NCI-H146 (cell line): Measurements from ENCODE around the gene CAMK1G.
A peak's percentile ranks its signal among the peaks of the same experiment; 100 is the strongest.

ENCODE experiments used
- DNase-seq: peaks from one replicate; lab custom pipeline; 2025; lab: John Stamatoyannopoulos, UW

Gene CAMK1G

DNA sequence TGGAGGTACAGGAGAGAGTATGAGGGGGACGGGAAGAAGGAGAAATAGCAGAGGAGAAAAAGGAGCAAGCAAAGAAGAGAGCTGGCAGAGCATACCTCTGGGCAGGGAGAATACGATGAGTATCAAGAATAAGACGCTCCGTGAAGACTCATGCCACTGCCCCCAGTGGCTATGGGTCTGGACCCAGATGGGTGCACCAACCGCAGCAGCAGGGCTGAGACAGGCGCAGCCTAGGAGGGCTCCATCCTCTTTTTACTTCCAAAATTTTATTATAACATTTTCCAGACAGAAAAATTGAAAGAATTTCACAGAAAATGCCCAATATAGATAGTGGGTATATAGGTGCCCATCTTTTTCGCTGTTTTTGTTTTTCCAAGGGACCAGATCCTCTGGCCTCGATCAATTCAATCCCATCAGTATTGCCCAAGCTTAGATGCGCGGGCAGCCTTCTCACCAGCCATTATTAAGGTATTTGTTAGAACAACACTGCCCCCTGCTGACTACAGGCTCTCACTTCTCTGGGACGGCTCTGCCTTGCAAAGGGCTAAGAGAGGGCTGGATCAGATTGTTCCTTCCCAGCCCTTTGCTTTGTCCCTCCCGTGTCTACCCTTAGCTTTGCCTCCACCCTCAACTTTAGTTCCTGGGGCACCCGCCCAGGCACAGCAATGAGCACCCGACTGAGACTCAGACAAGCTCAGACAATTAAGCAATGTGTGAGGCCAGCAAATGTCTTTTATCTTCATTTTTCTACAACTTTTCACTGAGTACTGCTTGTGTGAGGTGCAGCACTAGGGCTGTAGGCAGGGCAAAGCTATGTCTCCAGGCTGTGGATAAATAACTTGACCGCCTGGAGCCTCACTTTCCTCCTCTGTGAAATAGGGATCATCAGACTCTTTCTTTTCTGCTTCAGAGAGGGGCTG is 17.5 kb upstream of the CAMK1G start:
- DNase-seq: peak; percentile 86

DNA sequence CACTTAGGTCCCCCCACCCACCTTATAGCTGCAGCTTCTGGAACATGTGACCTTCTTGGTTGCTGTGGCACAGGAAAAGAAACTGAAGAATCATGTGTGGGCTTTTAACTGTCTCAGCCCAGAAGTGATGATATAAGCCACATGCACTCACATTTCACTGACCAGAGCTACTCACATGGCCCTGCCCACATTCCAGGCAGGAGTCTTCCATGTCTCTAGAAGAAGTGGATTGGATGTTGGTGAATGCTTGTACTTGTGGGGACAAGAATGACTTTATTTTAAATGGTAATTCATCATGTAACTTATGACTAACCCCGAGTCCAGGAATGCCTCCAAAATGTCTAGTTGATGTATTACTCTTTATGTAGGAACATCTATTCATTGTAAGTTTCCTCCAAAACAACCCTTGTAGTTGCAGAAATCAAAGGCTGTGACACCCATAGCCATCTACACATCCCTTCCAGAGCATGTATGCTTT is 15.8 kb upstream of the CAMK1G start:
- no peak for DNase-seq

DNA sequence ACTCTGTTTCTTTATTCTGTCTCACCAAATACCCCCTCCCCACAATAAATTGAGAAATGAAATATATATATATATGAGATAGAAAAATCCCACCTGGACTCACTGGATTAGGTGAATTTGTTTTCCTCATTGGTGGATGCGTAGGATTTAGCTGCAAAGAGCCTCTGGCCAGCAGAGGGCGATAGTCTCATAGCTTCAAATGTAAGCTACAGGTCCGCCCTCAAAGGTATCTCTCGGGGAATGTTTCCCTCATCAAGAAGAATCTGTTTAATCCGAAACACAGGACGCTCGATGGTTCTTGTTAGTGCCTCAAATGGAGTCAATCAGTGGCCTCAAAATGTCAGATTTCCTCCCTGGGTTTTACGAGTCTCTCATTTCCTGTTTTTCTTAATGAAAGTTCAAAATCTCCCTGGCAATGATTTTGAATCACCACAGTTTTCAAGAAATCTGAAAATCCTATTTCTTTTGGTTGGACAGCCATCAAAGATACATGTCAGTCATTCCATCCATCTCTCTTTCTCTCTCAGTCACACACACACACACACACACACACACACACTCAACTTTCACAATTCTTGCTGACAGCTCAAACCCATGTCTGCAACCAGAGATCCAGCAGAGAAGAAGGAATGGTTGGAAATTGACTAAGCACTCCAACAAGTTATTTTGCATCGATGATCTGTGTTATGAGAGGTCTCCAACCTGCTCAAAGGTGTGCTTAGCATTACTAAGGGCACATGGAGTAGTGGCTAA is 13.9 kb upstream of the CAMK1G start:
- peak; percentile 75 for DNase-seq

DNA sequence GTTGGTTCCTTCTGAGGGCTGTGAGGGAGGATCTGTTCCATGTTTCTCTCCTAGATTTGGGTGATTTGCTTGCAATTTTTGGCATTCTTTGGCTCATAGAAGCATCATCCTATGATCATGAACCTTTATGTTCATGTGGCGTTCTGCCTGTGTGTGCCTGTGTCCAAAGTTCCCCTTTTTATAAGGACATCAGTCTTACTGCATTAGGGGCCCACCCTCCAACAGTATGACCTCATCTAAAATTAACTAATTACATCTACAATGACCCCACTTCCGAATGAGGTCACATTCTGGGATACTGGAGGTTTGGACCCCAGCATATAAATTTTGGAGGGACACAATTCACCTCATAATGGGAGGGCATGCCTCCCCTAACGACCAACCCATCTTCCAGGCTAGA is 12.8 kb upstream of the CAMK1G start:
- DNase-seq: no peak

DNA sequence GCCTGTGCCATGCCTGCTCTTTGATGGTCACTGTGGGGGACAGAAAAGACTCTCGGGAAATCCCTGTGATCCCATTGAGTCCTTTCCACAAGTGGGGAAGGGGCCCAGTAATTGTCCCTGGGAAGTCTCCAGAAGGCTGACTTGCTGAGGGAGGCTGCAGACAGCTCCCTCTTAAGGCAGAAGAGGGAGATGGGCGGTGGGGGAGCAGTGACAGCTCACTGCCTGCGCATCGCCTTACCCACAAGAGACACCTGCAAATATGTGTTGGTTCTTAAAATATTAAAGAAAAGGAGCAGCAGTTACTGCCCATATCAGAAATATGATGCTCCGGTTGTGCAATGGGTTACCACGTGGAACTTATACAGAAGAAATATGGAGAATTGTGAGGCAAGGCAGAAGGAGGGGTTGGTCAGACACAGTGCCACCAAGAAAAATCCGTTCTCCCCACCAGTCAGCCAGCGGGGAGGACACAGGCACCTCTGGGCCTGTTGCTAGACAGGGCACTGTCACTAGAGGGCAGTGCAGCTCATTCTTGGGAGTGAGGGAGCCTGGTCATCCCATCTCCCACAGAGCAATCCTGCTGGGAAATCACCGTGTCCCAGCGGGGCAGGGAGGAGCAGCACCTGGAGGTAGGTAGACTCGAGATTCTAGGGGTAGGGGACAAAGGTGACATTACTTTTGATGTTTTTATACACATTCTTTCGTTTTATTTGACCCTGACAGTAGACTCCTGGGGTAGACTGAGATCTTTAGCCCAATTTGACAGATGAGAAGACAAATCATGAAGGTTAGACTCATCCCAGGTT is 6.9 kb upstream of the CAMK1G start:
- peak; percentile 81 for DNase-seq

DNA sequence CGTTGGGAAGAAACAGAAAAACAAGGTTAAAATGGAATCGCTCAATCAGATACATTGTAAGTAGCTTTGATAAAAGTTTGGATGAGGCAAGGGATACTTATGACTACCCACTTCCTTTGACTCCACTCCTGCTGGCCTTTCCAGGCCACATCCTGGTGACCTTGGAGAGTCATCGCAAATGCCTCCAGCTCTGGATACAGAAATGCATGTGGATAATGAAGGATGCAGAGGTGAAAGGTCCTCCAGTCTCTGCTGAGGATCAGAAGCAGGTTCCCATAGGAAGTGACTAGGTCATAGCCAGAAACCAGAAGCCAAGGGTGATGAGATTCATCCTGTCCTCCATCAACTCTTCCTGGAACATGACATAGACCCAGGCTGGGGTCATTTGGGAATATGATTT is 6.2 kb upstream of the CAMK1G start:
- DNase-seq: no peak

DNA sequence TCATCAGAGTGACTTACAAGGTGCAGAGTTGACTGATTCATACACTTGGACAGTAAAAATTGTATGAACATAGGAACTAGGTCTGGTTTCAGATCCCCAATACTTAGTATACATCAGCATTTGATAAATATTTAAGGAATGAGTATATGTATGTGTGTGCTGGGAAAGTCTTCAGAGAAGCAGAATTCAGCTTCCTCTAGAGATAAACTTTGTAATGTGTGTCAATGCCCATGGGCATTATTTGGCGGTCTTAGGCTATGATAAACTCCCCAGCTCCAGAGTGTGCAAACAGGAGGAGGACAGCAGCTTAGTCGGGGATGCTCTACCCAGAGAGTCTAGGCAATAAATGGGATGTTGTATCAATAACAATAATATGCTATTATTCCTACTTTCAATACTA is 2.9 kb upstream of the CAMK1G start:
- no peak for DNase-seq

DNA sequence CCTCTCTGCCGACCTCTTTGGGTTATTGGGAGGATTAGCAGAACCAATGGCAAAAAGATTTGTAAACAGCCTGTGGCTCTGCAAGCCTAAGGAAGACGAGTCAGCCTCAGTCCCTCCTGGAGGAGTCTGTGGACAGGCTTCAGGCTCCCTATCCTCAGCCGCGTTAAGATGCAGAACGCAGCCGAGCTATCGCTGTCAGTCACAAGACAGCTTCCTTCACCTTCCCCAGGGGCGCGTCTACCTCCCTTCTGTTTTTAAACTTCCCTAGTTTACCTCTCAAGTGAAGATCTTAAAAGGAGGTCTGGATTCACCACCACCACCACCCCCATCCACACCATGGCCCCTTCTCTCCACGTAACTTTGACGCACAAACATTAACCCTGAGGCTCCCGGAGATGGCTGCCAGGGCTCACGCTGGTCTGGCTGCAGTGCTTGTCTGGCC is 738 bp downstream of the CAMK1G start:
- DNase-seq: no peak

DNA sequence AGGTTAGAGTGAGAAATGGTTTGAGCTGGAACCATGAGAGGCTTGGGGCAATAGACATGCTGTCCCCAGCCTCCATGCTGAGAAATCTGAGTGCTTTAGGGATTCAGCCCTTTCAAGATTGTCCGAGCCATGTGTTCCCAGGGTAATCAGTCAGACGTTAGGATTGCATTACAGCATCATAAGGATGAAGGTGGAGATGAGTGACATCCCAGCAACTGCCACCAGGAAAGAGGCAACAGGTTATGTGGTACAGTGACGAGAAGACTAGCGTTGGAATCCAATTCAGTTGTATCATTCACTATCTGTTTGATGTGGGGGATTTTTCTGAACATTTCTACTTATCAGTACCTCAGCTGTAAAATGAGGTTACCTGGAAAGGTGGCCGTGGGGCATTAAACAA is 1.7 kb downstream of the CAMK1G start:
- DNase-seq: peak; percentile 8

DNA sequence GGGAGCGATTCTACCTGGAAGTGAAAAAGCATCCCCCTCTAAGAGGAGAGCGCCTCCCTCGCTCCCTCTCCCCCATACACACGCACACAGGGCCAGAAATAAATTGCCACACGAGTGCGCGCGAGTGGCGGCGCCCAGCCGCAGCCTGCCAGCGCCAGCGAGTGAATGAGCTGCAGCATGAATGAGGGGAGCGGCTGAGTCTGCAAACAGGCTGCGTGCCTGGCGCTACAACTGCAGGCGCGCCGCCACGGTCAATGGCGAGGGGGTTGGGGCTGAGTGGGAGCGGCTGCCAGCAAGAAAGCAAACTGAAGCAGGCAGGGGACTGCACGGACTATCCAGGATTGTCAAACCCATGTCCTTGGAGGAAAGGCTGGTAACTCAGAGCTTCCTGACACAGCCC is 2.2 kb downstream of the CAMK1G start:
- DNase-seq: peak; percentile 41

DNA sequence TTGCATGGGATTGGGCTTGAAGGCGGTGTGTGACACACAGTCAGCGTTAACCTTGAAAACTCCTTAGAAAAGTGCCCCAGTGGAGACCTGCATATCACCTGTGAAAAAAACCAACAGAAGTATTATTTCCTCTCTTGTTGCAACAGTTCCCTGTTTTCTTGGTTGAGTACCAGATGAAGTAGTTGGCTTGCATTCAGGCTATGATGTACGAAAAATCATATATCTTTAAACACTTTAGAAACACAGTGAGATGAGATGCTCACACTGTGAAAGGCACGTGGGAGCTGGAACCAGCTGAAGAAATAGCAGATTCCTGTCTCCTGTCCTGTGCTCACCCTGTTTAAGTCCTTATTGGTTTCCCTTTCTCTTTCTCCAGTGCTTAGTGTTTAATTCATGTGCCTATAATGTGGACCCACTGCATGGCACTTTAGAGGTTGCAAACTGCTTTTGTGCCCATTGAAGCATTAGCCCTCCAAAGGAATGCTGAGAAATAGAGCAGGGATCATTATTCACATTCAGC is 2.8 kb downstream of the CAMK1G start:
- no peak for DNase-seq

DNA sequence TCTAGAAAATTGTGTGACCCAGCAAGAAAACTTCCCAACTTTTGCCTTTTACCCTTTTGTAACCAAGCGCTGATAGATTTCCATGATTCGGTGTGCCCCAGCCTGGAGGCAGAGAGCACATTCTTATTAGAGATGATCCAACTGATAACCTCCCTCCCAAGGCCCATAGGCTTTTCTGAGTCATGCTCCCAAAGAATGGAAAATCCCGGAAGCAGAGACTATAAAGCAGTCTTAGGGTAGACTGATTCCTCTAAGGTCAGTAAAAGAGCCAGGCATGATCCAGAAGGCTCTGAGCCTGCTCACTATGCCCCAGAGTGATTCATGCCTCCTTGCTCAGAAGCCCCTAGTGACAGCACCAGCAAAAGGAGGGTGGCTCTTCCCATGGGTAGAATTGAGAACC is 4.3 kb downstream of the CAMK1G start:
- DNase-seq: no peak

DNA sequence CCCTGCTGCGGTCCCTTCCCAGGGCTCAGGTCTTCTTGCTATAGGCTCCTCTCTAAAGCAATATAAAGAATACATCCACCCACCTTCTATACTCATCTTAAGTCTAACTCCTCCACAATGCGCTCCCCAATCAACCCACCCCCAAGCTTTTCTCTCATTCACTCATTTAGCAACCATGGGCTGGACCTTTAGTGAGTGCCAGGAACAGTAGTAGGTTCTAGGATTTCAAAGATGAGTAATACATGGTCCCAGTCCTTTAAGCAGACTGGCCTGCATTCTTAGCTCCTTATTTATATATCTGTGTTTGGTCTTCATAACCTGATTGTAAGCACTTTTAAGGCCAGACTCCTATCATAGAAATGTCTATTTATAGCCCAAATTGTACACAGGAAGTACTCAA is 5.9 kb downstream of the CAMK1G start:
- DNase-seq: no peak

DNA sequence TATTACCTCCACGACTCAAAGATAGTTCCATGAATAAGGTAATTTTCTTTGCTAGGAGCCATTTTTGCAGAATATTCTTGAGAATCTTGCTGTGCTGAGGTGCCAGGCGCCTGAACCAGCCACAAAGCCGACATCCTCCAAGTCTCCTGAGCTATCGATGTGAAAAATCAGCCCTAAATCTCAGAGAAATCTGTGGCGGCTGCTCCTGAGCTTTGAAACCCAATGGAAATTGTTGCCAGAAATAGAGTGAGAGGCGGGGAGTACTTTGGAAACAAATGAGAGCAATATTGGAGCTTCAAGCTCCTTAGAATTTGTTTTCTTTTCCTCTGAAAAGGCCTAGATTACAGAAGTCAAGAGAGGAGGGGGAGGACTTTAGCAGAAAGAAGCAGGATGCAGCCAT is 6.3 kb downstream of the CAMK1G start:
- no peak for DNase-seq

DNA sequence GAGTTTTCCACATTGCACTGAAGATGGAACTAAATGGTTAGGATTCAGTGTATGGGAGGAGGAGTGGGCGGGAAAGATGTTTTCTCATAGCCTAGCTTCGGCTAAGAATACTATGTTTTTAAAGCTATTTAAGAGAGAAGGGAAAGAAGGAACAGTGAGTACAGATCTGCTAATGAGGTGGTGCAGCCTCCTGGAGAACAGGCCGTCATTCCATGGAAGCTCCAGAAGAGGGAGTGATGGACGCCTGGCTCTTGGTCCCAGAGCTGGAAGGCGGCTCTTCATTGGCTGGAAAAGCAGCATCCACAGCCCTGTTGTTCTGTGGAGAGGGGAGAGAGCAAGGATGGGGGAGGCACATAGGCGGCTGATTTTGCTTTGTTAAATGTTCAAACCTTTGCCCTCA is 6.9 kb downstream of the CAMK1G start:
- DNase-seq: peak; percentile 14

DNA sequence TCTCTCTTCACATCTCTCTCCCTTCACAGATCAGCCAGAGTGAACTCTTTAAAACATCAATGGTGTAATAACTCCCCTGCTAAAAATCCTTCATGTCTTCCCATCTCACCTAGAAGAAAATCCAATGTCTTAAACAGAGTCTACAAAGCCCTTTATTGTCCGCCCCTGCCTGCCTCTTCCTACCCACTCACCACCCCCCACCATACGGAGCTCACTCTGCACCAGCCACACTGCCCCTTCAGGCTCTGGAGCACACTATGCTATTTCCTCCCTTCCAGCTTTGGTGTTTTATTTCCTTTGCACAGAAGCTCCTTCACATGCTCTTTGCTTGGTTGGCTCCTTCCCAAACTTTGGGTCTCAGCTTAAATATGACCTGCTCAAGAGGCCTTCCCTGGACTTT is 10.2 kb downstream of the CAMK1G start:
- no peak for DNase-seq

DNA sequence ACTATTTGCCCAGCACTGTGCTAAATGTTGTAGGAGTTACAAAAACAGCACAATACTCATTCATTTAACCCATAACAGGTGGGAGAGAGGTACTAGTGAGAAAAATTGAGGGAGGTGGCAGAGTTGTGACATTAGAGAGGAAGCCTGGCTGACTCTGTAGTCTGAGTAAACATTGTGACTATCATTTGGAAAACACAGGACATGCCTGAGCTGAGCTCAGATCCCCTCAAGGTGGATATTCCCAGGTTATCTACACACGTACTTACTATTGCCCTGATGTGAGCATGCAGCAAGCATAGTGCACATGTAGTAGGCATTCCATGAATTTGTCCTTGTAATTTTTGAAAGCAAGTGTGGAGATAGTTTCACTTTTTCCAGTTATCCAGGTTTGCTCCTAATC is 10.9 kb downstream of the CAMK1G start:
- DNase-seq: no peak

DNA sequence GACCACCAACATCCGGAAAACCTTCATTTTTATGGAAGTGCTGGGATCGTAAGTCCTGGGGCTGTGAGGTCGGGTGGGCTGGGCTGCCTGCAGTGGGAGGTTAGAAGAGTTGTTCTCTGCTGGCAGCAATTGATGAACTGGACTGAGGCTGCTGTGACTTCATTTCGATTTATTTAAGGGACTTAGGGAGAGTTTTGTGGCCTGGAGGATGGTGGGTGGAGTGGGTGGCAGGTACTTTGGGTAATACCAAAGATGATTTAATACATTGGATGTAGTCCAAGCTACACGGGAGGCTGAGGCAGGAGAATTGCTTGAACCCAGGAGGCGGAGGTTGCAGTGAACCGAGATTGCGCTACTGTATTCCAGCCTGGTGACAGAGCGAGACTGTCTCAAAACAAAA is 11.5 kb downstream of the CAMK1G start:
- DNase-seq: no peak

DNA sequence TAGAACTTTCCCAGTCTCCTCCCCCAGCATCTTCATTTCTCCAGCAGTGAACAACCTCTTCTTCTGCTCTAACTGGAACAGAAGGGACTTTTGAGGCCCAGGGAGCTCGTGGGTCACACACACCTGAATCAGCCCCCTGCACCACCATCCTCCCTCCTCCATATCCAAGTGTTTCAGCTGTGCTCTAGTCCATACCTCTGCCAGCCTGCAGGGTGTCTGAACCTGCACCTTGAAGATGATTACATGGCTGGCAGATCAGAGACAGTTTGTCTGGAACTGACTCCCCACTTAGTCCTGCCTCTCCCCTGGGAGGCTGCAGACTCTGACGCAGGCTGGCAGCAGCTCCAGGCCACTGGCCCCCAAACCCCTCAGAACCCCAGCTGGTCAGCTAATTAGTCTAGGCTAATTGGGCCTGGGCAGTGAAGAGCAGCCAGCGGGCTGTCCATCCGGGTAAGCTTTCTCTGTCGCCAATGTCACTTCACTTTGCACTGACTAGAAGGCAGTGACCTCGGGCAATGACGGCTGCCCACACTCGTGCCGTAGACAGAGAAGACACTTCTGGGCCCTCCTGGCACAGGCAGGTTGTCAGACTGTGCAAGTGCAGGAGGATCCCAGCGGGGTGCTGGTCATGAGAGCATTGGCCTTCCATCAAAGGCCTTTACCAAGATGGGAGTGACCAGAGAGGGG is 12.2 kb downstream of the CAMK1G start:
- DNase-seq: no peak

DNA sequence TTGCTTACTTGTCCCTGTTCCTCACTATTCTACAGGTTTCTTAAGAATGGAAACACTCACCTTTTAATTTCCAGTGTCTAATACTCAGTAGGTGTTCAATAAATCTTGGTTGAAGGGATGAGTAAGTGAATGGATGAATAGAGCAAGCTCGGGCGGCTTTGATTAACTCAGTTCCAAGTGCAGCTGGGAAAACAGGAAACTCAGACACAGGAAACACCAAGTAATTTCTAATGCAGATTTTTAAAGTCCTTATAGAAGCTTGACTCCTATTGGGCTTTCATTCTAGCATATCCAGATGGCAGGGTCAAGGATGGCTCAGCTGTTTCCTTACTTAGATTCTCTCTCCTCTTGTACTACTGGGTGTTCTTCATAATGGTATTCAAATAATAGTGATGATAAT is 14.0 kb downstream of the CAMK1G start:
- DNase-seq: no peak

DNA sequence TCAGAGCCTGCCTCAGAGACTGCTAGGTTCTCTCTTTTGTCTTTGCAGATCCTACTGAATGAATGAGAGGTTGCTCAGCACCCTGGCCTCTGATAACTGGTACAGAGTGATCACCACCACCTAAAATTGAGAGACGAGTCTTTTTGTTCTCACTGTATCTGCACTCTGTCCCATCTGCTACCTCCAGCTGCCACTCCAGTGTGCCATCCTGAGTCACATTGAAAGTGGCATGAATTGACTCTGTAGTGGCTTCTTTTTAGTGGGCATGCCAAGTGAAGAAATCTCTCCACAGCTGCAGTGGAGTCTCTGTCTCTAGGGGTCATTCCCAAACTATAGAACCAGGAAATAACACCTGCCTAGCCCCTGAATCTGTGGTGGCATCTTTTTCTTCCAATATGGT is 14.7 kb downstream of the CAMK1G start:
- no peak for DNase-seq

DNA sequence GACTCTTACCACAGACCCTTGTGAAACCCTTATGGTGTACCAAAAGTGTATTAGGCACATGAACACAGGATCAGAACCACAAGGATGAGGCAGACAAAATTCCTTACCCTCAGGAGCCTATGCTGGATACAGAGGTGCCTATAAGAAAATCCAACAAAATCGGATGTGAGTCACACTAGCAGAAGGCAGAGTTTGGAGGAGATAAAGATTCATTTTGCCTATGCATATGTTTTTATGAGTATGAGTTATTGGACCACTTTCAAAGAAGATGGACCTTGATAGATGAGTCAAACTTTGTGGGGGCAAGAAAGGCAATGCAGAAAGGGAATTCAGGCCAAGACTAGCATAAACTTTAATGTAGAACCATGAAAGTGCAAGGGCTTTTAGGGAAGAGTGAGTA is 17.0 kb downstream of the CAMK1G start:
- DNase-seq: no peak
